ENCODE results near the gene MACROD2.
"Not testable (repeated sequence)": the region's sequence is repeated elsewhere in the genome, so short reads cannot be mapped to it uniquely, and the experiment has no call there.

MACROD2 gene

DNA sequence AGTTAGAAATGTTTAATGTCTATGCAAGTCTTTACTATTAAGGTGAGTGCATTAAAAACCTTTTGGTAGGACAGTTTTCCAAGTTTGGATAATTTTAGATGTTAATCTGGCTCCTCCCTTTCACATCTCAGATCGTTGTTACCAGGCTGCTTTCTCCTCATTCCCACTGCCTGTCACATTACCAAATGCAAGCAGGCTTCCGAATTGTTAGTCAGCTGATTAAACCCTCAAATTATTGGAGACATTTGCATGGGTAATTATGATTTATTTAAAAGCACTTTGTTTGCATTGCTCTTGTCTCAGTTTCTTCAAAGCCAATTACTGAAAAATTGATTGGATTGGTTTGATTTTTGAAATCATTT is 1761.4 kb downstream of the MACROD2 start:
- DNase-seq: no peak

DNA sequence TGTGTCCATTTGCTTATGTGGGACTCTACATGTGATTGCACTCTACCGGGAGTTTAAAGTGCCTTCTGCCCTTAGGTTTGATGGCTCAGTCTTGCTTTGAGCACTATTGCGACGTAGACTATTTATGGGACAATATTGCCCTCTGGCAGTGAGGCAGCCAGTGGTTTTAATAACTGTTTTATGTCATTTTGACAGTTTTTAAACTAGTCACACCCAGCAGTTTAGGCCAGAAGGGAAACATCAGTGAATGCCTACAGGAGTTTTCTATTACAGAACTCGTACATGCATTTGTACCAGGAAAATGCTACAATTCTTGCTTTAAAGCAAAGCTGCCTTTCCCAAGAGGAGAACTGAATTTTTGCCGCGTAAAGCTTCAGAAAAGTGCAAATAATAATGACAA is 1764.3 kb downstream of the MACROD2 start:
- DNase-seq: no peak

DNA sequence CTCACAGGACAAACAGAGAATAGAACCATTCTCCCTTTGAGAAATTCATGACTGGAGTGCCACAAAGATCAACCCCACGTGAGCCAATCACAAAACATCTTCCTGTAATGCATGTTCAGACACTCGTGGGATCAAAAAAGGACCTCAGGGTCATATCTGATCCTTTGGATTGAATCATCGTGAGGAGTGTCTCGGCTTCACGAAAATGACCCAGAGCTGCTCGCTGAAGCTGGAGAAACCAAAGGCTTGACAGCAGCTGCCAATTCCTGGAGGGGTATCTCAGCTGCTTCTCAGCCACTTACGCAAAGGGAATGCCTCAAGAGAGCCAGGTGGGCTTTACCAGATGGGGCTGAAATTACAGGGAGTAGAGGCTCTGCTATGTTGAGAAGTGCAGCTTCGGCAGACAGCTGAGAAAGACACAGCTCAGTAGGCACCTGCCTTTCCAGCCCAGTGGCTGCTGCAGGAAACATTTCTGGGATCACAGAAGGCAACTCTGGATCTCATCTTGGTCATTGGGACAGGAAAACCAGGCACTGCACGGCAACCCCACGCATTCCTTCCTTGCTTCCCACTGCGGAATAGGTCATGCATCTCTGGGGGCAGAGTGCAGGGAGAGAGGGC is 1764.8 kb downstream of the MACROD2 start:
- DNase-seq: no peak

DNA sequence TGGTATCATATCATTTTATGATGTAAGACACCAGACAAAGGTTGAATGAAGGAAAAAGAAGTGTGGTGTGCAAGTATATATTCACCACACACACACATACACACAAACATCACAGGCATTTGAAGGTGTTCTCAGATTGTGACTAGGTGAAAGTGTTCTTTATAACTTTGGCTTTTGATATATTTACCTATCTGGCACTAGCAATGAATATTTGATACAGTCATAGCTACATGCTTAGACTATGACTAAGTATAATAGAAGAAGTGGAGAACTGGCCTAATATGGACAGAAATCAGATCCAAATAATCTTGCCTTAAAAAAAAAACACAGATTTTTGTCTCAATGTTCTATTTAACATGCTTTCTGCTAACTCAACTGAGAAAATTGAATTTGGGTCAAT is 1768.0 kb downstream of the MACROD2 start:
- DNase-seq: no peak

DNA sequence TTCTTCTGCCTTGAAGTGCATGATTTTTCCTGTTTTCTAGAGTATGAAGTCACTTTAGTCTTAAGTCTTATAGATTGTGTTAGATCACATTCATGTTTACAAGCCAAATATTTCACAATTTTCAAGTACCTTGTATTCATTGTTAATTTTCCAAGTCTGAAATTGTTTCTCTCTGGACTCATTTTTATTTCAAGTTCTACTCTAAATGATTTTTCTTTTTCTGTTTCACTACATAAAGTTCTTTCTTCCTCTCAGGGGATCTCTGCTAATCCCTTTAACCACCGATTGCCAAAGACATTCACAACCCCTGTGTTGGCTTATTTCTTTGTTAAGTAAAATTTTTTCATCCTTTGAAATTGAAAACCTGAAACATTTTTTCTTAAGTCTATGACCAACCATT is 1772.3 kb downstream of the MACROD2 start:
- no peak for DNase-seq

DNA sequence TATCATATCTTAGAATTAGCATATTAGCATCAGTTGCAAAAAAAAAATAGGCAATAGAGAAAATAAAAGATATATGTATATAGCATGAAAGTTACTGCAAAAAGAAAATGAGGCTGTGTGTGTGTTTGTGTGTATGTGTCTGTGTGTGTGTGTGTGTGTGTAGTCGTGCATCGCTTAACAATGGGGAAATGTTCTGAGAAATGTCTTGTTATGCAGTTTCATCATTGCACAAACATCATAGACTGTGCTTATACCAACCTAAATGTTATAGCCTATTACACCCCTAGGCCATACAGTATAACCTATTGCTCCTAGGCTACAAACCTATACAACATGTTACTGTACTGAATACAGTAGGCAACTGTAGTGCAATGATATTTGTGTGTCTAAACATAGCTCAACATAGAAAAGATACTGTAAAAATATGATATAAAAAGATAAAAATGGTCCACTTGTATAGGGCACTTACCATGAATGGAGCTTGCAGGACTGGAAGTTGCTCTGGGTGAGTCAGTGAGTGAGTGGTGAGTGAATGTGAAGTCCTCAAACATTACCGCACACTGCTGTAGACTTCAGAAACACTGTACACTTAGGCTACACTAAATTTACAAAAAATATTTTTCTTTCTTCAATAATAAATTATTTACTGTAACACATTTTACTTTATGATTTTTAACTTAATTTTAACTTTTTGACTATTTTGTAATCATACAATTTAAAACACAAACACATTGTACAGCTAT is 1772.9 kb downstream of the MACROD2 start:
- DNase-seq: no peak

DNA sequence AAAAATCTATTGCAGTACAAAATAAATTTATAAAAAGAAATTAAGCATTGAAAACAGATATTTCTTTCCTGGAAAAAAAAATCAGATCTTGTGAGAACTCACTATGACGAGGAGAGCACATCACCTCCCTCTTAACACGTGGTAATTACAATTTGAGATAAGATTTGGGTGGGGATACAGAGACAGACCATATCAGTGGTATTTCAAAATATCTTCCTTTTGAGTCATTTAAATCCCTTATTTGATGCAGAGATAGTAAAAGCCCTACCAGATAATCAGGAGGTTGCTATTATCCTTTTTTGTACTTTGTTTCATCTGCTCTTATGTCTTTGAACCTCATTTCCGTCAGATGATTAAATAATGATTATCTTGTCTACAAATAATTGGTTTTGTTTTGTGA is 1777.5 kb downstream of the MACROD2 start:
- no peak for DNase-seq

DNA sequence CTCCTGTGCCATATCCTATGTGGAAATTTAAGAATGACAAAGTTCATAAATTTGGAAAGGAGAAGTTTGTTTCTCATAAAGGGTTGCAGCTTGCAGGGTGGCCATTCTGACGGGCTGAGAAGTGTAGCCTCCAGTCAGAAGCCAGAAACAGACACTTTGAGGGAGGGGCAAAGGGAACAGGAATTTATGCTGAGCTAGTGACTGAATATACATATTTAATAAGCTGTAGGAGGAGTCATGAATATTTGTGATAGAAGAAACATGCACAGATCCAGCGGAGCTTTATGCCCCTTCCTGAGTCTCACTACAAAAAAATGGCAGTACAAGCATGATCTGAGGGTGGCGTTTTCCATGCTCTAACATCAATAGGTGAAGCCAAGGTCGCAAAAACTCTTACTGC is 1779.6 kb downstream of the MACROD2 start:
- no peak for DNase-seq

DNA sequence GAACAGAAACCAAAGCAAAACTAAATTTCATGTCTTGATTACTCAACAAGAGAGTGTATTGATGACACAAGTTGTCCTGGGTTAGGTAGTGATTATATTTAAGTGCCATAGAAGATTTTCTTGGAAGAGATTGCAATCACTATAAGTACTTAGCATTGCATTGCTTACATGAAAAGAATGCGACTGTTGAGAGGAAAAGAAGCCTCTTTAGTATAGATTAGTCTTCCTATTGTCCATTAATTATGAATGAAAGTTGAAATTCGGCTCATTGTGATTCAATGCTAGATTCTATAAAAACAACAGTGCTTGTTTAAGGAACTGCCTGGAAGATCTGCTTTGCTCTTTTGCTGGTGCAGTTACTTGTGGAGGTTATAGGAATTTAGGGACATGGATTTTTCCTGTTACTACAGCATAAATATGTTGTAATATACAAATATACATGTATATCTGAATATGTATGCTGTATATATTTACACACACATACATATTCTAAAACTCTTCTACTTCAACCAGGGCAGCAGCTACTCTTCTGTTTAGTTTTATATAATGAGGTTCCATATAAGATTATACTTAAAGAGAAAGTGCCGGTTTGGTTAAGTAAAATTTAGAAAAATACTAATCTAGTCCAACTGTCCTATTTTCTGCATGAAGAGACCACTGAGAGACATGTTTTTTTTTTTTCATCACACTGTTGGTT is 1781.6 kb downstream of the MACROD2 start:
- no peak for DNase-seq

DNA sequence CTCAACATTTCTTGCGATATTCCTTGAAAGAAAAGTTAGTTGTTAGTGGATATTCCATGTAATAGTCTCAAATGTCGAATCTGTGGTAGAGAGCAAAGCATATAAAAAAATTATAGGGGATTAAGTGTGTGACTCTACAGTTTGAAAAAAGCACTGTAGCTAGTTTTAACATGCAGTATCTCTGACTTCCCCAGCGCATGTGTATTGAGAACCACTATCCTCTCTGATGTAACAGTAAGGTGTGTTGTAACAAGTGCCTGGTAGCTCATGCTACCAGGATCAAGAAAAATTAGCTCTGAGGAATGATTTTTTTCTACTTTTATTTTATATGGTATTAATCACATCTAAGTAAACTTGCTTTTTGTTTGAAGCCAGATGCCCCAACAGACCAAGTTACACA is 1788.7 kb downstream of the MACROD2 start:
- DNase-seq: no peak

DNA sequence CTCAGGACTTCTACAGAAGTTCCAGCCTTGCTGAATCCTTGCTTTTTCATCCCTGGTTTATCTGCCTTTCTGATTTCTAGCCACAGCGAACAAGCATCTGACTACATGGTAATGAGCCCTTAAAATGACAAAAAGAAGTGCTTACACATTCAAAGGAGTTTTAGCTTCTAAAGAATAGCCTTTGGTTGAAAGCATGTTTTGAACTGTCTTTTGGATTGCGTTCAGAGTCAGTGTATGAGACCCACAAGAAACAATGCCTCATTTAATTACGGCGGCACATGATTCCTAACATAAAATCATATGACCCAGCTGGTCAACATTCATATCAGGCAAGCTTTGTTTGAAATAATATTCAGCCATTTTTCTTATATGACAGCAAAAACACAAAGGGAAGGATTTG is 1793.8 kb downstream of the MACROD2 start:
- DNase-seq: no peak

DNA sequence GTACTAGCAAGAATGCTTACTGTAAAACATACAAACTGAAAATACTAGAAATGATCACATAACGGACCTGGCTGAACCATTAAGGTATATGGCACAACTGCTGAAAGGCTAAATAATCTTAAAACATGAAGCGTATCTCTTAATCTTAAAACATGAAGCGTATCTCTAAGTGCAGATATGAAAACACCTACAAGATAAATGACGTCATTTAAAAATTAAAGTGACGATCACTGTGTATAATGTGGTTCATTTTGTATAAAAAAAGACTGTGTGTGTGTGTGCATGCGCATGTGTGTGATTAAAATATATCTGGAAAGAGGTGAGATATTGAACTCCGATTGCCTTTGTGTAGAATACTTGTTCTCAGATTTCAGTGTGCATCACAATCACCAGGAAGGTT is 1797.5 kb downstream of the MACROD2 start:
- no peak for DNase-seq

DNA sequence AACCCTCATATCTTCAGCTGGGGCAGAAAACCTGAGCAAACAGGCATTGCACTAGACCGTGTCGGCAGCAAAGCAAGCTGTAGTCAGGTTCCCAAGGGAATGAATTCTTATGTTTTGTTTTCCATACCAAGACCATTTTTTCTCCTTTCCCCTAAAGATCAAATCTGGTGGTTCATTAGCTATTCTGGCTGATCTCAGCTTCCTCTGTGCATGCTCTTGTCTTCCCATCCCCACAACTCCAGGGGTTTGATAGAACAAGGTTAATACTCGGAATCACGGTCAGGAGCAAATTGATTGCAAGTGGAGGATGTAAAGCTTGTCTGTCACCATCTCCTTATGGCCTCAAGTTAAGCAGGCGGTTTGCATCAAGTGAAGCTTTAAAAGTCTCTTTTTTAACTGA is 1799.1 kb downstream of the MACROD2 start:
- no peak for DNase-seq

DNA sequence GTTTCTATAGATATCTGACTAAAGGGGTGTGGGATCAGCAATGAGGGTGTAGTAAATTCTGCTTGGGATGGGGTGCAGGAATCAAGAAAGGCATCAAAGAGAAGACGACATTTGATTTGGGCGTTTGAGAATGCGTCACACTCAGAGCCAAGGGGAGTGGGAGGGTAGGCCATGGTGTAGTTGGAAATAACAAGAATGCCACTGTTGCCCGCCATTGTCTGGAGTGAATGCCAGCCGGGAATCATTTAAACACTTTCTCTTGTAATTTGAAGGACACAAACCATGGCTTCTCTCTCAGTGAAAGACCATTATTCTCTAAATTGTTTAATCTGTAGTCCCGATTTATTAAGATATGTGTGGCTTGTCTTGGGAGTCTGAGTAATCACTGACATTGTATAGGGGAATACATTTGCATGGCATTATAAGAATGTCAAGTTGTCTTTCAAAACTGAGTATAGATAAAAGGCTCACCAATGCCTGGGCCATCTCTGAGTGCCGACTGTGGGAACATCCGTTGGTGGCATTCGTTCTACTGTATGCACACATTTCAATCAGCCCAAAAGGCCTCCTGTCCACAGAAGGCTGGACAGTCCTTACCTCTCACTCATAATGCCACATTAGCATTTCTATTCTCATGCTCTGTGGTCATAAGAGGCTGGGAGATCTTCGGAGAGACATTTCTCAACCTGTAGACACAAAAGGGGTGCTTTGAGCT is 1800.1 kb downstream of the MACROD2 start:
- no peak for DNase-seq

DNA sequence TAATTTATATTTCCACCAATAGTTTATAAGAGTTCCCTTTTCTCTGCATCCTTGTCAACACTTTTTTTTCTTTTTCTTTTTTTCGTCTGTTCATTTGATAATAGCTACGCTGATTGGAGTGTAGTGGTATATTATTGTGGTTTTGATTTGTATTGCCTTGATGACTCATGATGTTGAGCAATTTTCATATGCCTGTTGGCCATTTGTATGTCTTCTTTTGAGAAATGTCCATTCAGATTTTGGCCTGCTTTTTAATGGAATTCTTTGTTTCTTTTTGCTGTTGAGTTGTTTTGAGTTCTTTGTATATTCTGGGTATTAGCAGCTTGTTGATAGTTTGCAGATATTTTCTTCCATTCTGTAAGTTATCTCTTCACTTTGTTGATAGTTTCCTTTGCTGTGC is 1804.6 kb downstream of the MACROD2 start:
- DNase-seq: no peak

DNA sequence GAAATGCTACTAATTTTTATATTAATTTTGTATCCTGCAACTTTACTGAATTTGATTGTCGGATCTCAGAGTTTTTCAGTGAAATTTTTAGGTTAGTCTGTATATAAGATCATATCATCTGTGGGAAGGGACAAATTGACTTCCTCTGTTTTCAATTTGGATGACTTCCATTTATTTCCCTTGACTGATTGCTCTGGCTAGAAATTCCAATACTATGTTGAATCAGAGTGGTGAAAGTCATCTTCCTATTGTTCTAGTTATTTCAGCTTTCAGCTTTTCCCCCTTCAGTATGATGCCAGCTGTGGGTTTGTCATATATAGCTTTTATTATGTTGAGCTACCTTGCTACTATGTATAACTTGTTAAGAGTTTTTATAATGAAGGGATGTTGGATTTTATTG is 1806.7 kb downstream of the MACROD2 start:
- no peak for DNase-seq

DNA sequence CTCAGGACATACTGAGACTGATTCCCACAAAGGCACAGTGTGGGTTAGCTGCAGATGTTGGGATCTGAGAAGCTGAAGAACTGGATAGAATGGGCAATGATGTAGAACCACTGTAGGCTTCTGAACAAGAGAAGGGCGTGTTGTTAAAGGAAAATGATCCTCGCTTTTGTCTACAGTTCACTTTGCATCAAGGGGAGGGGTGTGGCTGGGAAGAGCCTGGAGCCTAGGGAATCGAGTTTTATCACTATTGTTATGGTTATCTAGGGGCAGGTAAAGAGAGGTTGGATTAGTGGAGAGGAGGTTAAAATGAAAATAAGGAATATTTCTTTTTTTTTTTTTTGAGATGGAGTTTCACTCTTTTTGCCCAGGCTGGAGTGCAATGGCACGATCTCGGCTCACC is 1809.8 kb downstream of the MACROD2 start:
- DNase-seq: no peak

DNA sequence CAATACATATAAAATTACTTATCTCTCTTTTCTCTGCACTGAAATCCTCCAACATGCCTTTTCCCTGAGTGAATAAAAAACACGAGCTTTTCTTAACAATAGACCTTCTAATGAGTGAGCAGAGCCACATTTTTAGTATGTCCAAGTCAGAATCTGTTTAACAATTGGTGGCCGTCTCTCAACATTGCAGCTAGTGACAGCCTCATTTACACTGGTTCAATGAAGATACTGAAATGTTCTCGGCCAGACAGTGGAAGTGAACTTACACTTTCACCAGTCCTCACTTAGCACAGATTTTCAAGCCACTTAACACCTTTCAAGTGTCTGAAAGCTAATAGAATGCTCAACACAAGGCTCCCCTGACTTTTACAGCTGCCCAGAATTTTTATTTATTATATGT is 1810.8 kb downstream of the MACROD2 start:
- no peak for DNase-seq

DNA sequence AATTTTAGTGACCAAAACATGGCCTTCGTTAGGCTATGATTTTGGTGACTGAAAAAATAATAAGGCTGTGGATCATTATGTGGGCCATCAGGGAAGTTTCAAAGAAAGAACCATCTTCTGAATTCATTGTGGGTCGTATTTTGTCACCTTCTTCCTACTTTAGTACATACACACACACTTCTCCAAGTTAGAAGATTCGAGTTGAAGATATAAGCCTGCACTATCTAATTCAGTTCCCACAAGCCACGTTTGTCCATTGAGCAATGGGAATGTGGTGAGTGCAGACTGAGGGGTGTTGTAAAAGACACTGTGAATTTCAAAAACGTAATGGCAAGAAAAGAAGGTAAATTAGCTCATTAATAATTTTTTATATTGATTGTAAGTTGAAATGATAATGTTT is 1812.0 kb downstream of the MACROD2 start:
- DNase-seq: no peak

DNA sequence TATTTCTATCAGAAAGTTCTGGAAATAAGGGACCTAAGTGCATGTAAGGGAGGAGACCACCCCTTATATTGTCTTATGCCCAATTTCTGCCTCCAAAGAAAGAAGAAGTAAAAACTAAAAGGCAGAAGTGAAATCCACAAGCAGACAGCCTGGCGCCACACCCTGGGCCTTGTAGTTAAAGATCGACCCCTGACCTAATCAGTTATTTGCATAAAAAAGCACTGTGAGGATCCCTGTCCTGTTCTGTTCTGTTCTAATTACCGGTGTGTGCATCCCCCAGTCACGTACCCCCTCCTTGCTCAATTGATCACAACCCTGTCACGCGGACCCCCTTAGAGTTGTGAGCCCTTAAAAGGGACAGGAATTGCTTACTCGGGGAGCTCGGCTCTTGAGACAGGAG is 1812.5 kb downstream of the MACROD2 start:
- not testable (repeated sequence) for DNase-seq

DNA sequence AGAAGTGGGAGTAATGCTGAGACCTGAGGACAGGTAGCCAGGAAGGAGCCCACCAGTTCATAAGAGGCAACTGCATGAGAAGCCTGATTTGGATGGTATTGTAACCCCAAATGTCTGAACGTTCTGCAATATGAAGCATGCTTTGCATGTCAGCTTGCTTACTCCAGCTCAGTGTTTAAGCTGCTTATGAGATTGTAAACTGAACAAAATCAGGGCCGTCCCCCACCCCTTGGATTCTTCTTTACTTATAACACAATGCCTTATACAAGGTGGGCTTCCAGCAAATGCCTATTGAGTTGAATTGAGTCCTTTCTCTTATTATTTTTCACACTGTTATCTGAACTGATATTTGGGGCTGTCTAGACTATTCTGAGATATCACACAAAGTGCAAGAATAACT is 1816.6 kb downstream of the MACROD2 start:
- DNase-seq: no peak

DNA sequence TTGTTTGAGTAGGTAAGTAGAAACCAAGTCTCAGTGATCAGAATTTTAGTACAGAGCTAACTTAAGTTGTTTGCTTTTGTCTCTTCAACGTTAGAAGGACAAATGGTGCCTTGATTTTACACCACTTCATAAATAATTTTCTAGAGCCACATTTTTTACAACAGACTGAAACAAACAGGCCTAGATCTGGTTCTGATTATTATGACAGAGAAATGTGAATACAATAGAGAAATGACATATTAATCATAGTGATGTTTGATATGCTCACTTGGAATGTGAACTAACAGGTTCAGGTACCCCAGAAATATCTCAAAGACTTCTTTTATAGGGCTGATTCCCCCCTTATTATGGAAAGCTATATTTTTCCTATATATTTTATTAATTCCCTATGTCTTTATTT is 1817.4 kb downstream of the MACROD2 start:
- no peak for DNase-seq

DNA sequence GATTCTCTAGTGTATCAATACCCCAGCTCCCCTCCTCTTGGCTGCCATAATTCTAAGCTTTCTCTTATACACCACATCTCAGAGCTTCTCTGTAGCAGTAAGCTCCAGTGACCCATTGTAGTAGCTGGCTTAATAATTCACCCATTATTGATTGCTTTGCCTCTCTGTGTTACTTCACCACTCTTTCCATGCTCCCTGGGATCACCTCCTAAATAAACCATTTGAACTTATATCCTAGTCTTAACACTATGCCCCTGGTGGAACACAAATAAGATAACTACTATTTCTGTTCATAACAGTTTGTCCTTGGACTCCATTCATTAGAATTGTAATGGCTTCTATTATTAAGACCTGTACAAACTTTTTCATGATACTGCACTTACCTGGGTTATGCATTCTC is 1819.0 kb downstream of the MACROD2 start:
- DNase-seq: no peak

DNA sequence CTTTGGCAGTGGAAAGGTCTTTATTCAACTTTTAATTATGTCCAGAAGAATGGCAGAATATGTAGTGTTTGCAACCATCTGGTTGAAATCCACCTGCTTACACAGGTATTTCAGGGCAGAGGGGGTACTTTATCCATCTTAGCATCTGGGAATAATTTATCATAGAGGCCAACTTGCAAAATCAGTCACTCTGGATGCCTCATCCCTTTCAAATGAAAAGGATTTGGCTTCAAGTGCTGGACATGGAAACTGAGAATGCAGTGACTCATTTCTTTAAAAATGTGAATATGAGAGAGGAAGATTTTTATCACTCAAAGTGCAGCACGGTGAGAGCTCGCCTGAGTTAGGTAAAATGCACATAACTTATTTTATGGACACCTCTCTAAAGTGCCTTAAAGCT is 1819.6 kb downstream of the MACROD2 start:
- DNase-seq: no peak
